HG02970 (cell line): Measurements from ENCODE around the gene RYR2.
"Not testable (repeated sequence)": the region's sequence is repeated elsewhere in the genome, so short reads cannot be mapped to it uniquely, and the experiment has no call there.

ENCODE experiments used
- ATAC-seq: cut with Tn5 transposase; IDR thresholded peaks from one replicate; pipeline ENCODE4 v1.9.1; 2021; ENCODE audit warnings: mild to moderate bottlenecking, moderate library complexity, moderate number of reproducible peaks; ENCODE audit not compliant: unreplicated experiment, low FRiP score

RYR2 gene

DNA sequence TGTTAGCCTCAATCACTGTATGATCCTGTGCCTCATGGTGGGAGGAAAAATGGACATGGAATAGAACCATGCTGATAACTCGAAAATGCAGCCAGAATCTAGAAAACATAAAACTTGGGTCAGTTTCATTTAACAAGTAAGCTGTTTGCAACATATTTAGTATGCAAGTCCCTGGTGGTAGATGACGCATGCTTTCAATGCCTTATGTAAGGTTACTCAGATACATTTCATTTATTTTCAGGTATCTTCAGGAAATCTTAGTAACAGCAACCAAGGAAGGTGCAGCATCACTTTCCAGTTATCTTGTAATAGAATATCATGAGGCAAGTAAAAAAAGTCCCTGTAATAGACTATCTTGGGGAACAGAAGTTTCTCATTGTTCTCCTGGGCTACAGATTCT lies 92.9 kb downstream of the RYR2 start:
- ATAC-seq, result no peak

DNA sequence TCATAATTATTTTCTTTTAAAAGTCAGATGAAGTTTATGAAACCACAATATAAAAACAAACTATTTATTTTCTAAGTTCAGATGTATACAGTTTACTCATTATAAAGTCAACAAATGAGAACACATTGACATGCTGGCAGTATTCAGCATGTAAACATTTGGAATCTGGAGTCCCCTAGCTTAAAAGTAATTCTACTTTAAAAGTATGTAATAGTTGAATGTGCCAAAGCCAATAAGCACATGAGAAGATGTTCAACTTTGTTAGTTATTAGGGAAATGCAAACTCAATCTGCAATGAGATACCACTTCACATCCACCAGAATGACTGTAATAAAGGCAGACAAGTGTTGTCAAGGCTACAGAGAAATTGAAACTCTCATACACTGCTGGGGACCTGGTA lies 96.6 kb downstream of the RYR2 start:
- no peak for ATAC-seq

DNA sequence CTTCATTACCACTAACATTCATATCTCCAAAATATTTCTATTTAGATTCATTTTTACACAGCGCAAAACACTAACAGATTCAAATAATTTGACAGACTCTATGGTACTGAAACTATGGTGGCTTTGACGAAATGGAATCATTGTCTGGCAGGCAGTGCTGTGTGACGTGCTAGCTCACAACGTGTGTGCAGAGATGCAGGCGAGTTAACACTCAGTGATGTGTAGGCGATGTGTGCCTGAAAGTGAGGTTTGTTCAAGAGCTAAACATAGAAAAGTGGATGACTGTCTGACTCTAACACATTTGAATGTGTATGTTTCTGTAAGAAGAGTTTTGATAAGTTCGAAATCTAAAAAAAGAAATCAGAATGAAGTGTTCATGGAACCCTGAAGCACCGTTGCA lies 97.7 kb downstream of the RYR2 start:
- no peak for ATAC-seq

DNA sequence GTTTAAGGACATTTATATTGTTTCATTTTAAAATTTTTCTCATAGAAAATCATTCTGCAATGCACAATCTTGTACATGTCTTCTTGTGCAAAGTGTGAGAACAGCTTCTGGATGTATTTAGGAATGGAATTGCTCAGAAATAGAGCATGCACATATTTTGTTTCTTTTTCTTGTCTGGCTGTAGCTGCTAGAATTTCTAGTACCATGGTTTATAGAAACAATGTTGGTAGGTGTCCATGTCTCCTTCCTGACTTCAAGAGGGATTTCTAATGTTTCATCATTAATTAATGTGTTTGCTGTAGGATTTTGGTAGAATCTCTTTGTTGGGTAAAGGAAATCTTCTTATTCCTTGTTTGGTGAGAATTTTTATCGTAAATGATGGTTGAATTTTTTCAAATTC lies 99.0 kb downstream of the RYR2 start:
- ATAC-seq, result no peak

DNA sequence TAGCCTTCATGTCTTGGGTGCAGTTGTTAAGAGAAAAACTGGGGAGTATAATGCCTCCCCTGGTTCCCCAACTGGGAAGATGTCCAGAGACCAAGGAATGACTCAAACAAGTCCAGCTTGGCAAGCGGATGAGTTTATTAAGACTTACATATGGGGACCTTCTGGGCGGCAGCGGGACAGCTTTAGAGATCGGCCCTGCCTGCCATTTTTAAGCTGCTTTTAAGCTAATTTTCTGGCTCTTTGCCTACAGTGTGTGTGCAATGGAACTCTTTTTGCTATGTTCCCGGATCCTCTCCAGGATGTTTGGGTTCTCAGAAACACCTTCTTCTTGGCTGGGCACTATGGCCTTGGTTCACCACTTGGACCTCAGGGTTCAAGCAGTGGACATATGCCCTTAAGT lies 99.5 kb downstream of the RYR2 start:
- no peak for ATAC-seq

DNA sequence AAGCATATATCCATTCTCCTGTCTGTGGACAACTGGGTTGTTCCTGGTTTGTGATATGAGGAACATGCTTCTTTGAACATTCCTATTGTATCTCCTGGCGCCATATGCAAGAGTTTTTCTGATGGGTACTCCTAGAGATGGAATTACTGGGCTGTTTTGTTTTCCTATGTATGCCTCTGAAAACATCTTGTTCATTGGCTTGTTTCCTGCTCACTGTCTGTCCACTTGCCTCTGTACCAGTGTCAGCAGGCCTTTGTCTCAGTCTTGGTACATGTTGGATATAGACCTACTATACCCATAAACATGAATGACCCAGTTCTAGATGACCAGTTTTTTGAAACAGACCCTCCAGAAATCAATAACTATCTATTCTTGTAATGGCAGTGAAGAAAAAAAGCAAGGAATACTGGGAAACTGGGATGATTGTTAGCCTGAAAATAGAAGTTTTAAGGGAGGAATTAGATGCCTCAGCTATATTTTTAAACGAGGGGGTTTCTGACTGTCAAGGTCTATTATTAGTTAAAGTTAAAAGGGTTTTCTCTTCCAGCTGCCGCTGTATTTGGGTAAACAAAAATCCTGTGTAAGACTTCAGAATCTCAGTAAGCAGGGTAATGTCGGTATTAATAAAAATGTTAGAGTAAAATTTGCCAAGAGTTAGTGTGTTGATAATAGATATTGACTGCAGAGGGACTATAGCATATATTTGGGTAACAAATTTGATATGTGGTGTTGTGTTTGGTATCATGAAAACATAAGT lies 103.6 kb downstream of the RYR2 start:
- no peak for ATAC-seq

DNA sequence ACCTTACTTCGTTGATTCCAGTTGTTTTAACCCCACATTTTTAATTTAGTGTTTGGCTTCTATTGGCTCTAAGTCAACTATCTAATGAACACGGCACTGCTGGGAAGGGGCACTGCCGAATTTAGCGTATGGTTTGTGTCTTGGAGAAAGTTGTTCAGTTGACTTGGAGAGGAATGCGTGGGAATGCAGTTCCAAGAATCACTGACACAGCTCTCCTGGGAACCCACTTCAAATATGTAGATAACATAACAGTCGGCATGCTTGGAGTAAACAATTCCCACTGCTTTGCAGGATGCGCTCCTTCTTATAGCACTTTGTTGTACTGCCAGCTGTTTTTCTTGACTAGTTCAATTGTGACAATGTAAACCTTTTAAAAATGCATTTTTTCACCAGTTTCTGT lies 104.3 kb downstream of the RYR2 start:
- ATAC-seq, result no peak

DNA sequence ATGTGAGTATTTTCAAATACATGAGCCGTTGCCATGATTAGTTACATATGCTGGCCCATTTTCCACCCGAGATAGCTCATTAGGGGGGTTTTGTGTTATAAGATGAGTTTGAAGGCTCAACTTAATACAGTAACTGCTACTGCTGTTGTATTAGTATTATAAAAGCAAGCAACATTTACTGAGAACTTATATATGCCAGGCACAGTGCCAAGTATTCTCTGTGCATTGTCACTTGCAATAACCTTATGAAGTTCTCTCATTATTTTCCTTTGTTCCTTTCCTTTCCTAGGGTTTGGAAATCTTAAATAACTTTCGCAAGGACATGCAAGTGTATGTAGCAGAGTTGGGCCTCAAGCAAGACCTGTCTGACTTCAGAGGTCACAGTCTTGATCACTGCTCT lies 107.9 kb downstream of the RYR2 start:
- ATAC-seq, result no peak

DNA sequence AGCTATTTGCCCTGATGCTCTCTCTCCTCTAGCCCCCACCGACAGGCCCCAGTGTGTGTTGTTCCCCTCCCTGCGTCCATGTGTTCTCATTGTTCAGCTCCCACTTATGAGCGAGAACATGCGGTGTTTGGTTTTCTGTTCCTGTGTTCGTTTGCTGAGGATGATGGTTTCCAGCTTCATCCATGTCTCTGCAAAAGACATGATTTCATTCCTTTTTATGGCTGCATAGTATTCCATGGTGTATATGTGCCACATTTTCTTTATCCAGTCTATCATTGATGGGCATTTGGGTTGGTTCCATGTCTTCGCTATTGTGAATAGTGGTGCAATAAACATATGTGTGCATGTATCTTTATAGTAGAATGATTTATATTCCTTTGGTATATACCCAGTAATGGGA lies 110.0 kb downstream of the RYR2 start:
- not testable (repeated sequence) for ATAC-seq

DNA sequence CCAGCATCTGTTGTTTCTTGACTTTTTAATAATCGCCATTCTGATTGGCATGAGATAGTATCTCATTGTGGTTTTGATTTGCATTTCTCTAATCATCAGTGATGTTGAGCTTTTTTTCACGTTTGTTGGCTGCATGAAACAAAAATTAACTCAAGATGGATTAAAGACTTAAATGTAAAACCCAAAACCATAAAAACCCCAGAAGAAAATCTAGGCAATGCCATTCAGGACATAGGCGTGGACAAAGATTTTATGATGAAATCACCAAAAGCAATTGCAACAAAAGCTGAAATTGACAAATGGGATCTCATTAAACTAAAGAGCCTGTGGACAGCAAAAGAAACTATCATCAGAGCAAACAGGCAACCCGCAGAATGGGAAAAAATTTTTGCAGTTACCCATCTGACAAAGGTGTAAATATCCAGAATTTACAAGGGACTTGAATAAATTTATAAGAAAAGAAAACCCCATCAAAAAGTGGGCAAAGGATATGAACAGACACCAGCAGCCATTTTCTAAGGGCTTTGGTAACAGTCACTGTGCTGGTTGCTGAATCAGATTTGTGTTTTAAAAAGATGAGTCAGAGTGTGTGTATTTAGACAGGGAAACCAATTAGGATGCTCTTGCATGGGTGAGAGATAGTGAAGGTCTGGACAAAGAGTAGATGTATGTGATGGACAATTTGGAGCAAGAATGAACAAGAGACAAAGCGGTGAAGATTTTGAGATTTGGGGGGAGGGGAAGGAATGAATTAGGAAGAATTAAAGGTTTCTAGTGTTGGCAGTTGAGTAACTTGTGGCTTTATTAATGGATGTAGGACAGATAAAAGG lies 110.7 kb downstream of the RYR2 start:
- ATAC-seq, result no peak

DNA sequence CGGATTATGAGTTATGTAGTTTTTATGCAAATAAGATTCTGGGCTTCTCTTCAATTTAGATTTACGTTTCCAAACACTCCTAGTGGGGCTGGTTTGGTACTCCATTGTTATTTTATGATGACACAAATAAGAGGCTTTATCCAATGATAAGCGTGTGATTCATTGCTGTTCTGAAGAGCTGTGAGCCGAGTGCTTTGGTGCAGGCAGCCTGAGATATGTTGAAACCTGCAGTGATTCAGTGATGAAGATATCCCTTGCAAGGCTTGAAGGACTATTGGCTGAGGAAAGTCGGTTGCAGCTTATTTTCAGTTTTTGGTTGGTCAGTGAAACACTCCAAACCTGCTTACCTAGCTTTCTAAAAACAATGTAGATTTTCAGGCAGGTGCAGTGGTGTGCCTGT lies 112.2 kb downstream of the RYR2 start:
- no peak for ATAC-seq

DNA sequence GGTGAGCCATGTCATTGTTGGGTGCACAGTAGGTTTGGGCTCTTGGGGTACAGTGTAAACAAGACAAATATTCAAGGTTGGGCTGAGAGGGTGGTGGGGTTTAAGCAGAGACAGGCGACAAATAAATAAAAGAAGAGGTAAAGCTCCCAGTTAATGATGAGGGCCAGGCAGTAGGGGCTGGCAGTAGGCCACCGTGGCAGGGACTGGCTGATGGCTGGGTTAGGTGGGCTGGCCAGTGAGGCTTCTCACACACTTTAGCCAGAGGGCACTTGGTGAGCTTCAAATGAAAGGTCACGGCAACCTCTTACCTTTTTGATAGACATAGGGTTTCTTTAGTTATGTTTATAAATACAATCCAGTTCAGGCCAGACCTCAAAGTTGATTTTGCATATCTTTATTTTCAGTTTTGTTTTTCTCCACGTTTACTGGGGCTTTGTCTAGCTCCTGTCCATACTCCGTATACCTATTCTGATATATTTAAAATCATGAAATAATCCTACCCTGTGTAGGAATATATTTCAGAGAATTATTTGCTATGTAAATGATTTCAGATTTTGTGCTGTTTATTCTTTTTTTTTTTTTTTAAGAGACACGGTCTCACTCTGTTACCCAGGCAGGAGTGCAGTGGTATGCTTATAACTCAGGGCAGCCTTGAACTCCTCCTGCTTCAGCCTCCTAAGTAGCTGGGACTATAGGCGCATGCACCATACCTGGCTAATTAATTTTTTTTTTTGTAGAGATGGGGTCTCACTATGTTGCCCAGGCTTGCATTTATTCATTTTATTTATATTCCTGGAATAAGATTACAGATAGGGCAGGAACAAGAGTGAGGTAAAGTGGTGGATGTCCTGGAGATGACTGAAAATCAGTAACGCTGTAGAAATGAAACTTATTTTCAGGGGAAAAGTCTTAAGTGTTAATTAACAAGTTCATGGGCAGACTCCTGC lies 122.7 kb downstream of the RYR2 start:
- ATAC-seq, result no peak

DNA sequence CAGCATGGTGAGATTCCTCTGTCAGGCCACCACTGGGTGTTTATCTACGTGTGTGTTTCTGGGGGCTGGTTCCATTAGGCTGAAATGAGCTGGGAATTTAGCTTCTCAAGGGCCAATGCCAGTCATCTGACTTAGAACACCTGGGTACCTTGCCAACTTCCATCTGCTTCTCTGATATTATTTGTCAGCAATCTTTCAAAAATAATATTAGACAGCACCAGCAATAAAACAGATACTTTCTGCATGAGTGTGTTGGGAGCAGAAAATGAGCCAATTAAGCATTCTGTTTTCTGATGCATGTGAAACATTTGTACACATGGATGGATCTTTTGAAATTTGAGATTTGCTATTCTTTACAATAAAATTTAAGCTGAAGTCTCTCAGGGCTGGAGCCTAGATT lies 124.1 kb downstream of the RYR2 start:
- ATAC-seq, result no peak

DNA sequence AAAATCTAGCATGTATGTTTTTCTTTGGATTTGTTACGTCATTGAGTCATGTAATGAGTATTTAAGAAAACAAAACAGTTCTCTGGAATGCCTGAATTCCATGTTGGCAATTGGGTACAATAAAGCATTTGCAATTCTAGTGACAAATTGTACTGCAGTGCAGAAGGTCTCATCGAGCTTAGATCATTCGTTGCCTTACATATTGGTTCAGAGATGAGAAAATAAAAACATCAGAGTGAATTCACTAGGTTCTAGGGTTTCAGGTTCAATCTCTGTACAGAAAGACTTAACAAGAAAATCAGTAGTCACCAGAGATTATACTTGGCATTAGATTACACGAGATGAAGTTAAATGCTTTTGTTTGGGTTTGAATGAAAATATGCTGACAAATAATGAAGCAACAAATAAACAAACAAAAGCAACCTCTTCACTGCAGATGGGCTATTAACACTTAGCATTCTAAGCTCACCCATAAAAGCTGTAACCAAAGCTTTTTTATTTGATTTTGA lies 124.7 kb downstream of the RYR2 start:
- ATAC-seq, result no peak

DNA sequence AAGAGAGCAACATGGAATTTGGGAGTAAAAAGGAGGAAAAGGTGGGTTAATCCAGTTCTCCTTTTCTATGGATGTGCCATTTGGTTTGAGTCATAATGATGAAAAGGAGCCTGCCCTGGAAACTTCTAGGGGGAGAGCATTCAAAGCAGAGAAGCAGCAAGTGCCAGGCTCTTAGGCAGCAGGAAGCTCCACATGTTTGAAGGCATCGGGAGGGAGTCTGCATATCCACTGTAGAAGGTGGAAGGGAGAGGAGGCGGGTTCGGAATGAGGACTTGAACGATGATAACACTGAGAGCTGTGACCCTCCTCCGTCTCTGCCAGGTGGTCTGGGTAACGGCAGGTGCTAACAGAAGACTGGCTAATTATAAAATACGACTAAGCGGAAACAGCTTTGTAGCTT lies 128.2 kb downstream of the RYR2 start:
- ATAC-seq, result no peak

DNA sequence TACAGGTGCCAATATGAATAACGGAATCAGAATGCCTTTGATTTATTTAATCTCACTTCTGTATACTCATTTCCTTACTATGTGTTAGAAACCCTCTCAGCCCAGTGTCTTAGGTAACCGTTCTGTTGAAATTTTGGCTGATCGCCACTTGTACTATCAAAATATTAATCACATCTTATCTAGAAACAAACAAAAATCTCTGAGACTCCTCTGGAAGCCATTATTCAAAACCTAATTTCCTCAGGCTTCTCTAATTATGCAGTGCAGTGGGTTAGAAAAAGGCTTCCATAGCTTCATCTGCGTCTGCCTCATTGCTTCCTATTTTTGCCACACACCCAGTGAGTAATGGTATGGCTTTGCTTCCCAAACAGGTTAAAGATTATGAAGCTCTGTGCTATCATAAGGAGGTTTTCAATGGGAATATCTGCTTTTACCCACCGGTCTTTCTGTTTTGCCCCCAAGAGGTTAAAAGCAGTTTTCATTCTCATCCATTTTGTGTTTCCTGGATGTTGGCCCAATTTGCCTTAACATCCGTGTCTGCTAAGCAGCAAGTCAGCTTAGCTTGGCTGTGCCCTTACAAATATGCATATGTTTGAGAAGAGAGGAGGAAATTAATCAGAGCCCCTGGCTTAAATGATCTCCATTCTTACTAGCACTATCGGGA lies 129.6 kb downstream of the RYR2 start:
- no peak for ATAC-seq

DNA sequence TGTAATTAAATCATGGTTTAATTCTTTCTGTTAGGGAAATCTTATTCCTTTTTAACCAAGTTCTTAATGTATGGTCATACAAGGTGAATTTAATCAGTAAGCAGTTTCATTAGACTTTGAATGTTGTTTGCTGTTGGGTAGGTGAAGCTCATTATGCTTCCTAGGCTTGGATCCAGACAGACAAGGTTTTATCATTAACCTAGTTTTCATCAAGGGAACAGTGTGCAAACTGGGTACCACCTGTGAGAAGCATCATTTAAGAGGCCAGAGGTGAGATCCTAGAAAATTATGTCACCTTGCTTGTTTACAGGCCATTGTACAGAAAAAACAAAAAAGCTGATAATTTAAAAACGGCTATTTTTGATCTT lies 130.1 kb downstream of the RYR2 start:
- no peak for ATAC-seq

DNA sequence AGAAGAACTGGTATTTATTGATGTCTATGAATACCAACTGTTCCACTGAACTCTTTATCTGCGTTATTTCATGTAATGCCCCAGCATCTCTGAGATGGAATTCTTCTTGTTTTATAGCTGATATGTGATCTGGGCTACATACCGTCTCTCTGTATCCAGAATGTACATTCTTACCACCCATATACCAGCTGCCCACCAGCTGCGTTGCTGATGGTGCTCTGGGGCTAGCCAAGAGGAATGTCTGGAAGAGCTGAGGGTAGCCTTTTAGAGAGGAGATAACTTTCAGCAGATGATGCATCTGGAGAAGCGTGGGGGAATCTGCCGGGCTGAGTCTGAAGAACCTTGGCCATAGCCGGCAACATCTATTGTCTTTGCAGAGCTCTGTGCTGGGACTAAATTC lies 137.5 kb downstream of the RYR2 start:
- ATAC-seq, result no peak

DNA sequence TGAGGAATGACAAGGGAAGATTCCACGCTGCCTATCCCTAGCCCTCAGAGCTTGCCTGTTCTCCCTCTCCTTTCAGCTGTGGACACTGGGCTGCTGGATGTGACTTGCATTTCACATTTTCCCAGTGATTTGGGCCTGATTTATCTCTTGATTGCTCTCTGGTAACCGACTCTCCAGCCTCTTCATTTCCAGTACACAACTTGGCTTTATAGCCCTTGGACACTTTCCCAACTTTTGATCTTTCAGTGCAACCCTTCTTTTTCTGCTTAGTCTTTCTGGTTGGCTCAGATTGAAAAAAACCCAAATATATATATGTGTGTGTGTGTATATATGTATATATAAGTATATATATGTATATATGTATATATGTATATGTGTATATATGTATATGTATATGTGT lies 138.3 kb downstream of the RYR2 start:
- no peak for ATAC-seq

DNA sequence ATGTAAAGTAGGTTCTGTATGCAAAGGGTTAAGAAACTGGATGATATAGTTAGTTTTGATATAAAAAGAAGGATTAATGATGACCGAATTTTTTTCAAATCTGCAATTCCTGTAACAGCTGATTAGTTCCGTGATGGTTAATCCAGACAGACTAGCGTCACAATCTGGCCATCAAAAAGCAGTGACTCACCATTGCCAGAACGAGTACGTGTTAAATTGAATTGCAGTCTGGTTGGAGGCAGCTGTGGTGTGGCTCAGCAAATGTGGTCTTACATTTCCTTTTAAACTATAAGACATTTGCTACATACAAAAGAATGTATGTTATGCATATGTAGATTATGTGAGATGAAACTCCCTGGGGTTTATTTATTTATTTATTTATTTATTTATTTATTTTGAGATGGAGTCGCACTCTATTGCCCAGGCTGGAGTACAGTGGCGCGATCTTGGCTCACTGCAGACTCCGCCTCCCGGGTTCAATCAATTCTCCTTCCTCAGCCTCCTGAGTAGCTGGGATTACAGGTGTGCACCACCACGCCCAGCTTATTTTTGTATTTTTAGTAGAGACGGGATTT lies 139.8 kb downstream of the RYR2 start:
- ATAC-seq, result no peak
